Measurements from ENCODE around the gene EP300.
"Not testable (repeated sequence)": the region's sequence is repeated elsewhere in the genome, so short reads cannot be mapped to it uniquely, and the experiment has no call there.

The EP300 gene

GRCh38 chr22:41106122-41106968, 14.0 kb downstream of the EP300 start:
- TF ChIP-seq Cebpa-rat (IDR thresholded peaks at IDR 0.05): no peak
- Histone ChIP-seq H3K27me3 (no peaks in the 10 kb centered on the region), H3K4me3 (no peak overlapping the region), H3K36me3 (peaks cover 79% of the 10 kb centered on the region), H3K4me2 (no peak overlapping the region), H4K20me1 (peaks cover 100% of the 10 kb centered on the region), H3K9ac (no peak overlapping the region), H3K27ac (no peak overlapping the region), H3K9me3 (no peaks in the 10 kb centered on the region), H3K4me1 (no peaks in the 10 kb centered on the region)

GRCh38 chr22:41106969-41107325, 14.6 kb downstream of the EP300 start:
- not testable (repeated sequence) for H3K27me3 ChIP-seq, H3K4me1 ChIP-seq, H3K27ac ChIP-seq, H3K9ac ChIP-seq, H3K4me3 ChIP-seq, H3K4me2 ChIP-seq, H3K9me3 ChIP-seq
- Histone ChIP-seq H3K36me3 (peaks cover 79% of the 10 kb centered on the region), H4K20me1 (peaks cover 100% of the 10 kb centered on the region)

GRCh38 chr22:41110968-41111367, 18.6 kb downstream of the EP300 start:
- H3K27ac ChIP-seq: no peak overlapping the region
- no peaks in the 10 kb centered on the region for H3K4me1 ChIP-seq
- no peaks in the 10 kb centered on the region; the same call in 1 of the 2 replicates for H3K9me3 ChIP-seq
- no peaks in the 10 kb centered on the region for H3K27me3 ChIP-seq
- no peak overlapping the region for H3K4me2 ChIP-seq
- no peak for TF ChIP-seq Cebpa-rat (IDR thresholded peaks at IDR 0.05)
- no peak overlapping the region for H3K9ac ChIP-seq
- H3K36me3 ChIP-seq: peaks cover 78% of the 10 kb centered on the region
- no peak overlapping the region for H3K4me3 ChIP-seq
- peaks cover 100% of the 10 kb centered on the region for H4K20me1 ChIP-seq

GRCh38 chr22:41116342-41116741, 23.9 kb downstream of the EP300 start:
- H3K4me2 ChIP-seq: no peak overlapping the region

GRCh38 chr22:41117127-41117965, 25.0 kb downstream of the EP300 start:
- peaks cover 88% of the 10 kb centered on the region for H3K36me3 ChIP-seq
- peaks cover 100% of the 10 kb centered on the region for H4K20me1 ChIP-seq
- no peaks in the 10 kb centered on the region for H3K4me1 ChIP-seq
- no peak overlapping the region for H3K4me2 ChIP-seq
- H3K4me3 ChIP-seq: no peak overlapping the region
- TF ChIP-seq Cebpa-rat (IDR thresholded peaks at IDR 0.05): no peak
- H3K9me3 ChIP-seq: no peaks in the 10 kb centered on the region; the same call in 1 of the 2 replicates
- H3K27me3 ChIP-seq: no peaks in the 10 kb centered on the region
- no peak overlapping the region for H3K9ac ChIP-seq
- H3K27ac ChIP-seq: no peak overlapping the region

More at GRCh38 chr22:41116342-41116741, 23.9 kb downstream of the EP300 start:
- H3K4me1 ChIP-seq: no peaks in the 10 kb centered on the region
- H4K20me1 ChIP-seq: peaks cover 100% of the 10 kb centered on the region
- no peak overlapping the region for H3K9ac ChIP-seq
- no peak overlapping the region for H3K27ac ChIP-seq
- no peaks in the 10 kb centered on the region for H3K27me3 ChIP-seq
- no peak for TF ChIP-seq Cebpa-rat (IDR thresholded peaks at IDR 0.05)
- peaks cover 89% of the 10 kb centered on the region for H3K36me3 ChIP-seq
- no peak overlapping the region for H3K4me3 ChIP-seq
- no peaks in the 10 kb centered on the region; the same call in 1 of the 2 replicates for H3K9me3 ChIP-seq

GRCh38 chr22:41123151-41123550, 30.8 kb downstream of the EP300 start:
- H3K4me1 ChIP-seq: no peaks in the 10 kb centered on the region
- no peak overlapping the region for H3K4me3 ChIP-seq
- H3K9ac ChIP-seq: no peak overlapping the region
- TF ChIP-seq Cebpa-rat (IDR thresholded peaks at IDR 0.05): no peak
- H3K9me3 ChIP-seq: no peaks in the 10 kb centered on the region
- peaks cover 99% of the 10 kb centered on the region for H4K20me1 ChIP-seq
- no peaks in the 10 kb centered on the region for H3K27me3 ChIP-seq
- H3K4me2 ChIP-seq: no peak overlapping the region
- H3K27ac ChIP-seq: no peak overlapping the region
- peaks cover 96% of the 10 kb centered on the region for H3K36me3 ChIP-seq

- Histone ChIP-seq H3K27ac (no peak overlapping the region), H3K27me3 (no peaks in the 10 kb centered on the region), H3K4me2 (no peak overlapping the region), H3K9ac (no peak overlapping the region), H3K4me3 (no peak overlapping the region), H3K9me3 (no peaks in the 10 kb centered on the region), H4K20me1 (peaks cover 99% of the 10 kb centered on the region), H3K4me1 (no peaks in the 10 kb centered on the region), H3K36me3 (peaks cover 96% of the 10 kb centered on the region)
- no peak for TF ChIP-seq Cebpa-rat (IDR thresholded peaks at IDR 0.05)
Measured at GRCh38 chr22:41124086-41124485, 31.7 kb downstream of the EP300 start.

GRCh38 chr22:41127451-41127850, 35.1 kb downstream of the EP300 start:
- H3K4me1 ChIP-seq: no peaks in the 10 kb centered on the region
- H4K20me1 ChIP-seq: peaks cover 88% of the 10 kb centered on the region
- no peak overlapping the region for H3K4me3 ChIP-seq
- H3K9me3 ChIP-seq: no peaks in the 10 kb centered on the region
- H3K27me3 ChIP-seq: no peaks in the 10 kb centered on the region
- H3K36me3 ChIP-seq: peaks cover 97% of the 10 kb centered on the region
- H3K27ac ChIP-seq: no peak overlapping the region
- no peak overlapping the region for H3K4me2 ChIP-seq
- no peak for TF ChIP-seq Cebpa-rat (IDR thresholded peaks at IDR 0.05)
- no peak overlapping the region for H3K9ac ChIP-seq

- peaks cover 98% of the 10 kb centered on the region for H3K36me3 ChIP-seq
- H3K4me2 ChIP-seq: no peak overlapping the region
- peaks cover 87% of the 10 kb centered on the region for H4K20me1 ChIP-seq
- no peaks in the 10 kb centered on the region for H3K4me1 ChIP-seq
- H3K9me3 ChIP-seq: no peaks in the 10 kb centered on the region
- no peak for TF ChIP-seq Cebpa-rat (IDR thresholded peaks at IDR 0.05)
- no peaks in the 10 kb centered on the region for H3K27me3 ChIP-seq
- no peak overlapping the region for H3K4me3 ChIP-seq
- no peak overlapping the region for H3K9ac ChIP-seq
- no peak overlapping the region for H3K27ac ChIP-seq
Measured at GRCh38 chr22:41128606-41129005, 36.2 kb downstream of the EP300 start.

GRCh38 chr22:41132550-41132949, 40.2 kb downstream of the EP300 start:
- no peaks in the 10 kb centered on the region for H3K4me1 ChIP-seq
- peaks cover 86% of the 10 kb centered on the region for H4K20me1 ChIP-seq
- no peaks in the 10 kb centered on the region for H3K9me3 ChIP-seq
- TF ChIP-seq Cebpa-rat (IDR thresholded peaks at IDR 0.05): no peak
- H3K27me3 ChIP-seq: no peaks in the 10 kb centered on the region
- peaks cover 100% of the 10 kb centered on the region for H3K36me3 ChIP-seq
- H3K9ac ChIP-seq: no peak overlapping the region
- no peak overlapping the region for H3K4me3 ChIP-seq
- H3K27ac ChIP-seq: no peak overlapping the region
- H3K4me2 ChIP-seq: no peak overlapping the region
